HL-60 (cell line): ENCODE results near the gene FKBP11.

Experiments
- POLR2AphosphoS5 ChIP-seq: IDR thresholded peaks from 2 replicates; pipeline ENCODE4 v1.6.1; 2012; ENCODE audit warnings: low read depth
- TF ChIP-seq, protein P1 (sequence below): IDR thresholded peaks from one replicate; pipeline ENCODE4 v1.5.1; 2011; ENCODE audit warnings: low read length, control low read depth, inconsistent platforms; ENCODE audit not compliant: insufficient read depth
- TF ChIP-seq, protein P2 (sequence below): IDR thresholded peaks from 2 replicates; pipeline ENCODE4 v1.6.1; 2012; ENCODE audit warnings: low read depth; ENCODE audit not compliant: insufficient replicate concordance

DNA sequence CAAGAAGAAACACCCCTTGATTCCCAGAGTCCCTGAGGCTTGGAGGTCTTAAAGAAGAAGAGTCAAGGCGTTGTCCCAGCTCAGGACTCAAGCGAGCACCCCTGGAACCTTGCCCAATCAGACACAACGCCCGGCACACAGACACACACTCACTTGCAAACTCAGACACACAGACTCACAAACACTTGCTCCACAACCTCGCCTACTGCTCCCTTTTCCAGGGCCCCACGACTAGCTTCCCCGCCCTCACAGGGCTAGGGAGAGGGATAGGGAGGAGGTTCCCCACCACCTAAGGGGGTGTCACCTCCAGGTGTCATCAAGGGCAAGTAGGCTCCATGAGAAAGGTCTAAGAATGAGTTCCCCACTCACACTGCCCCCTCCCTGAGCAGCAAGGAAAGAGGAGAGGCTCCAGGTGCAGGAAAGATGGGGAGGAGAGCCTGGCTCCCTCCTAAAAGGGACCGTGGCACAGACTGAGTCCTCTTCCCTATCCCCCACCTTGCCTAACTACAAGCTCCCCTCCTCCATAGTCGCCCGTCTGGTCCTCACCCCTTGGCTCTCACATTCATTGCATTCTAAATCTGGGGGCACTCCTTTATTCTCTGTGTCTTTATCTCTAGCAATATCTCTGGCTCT lies 45.5 kb upstream of the FKBP11 start:
- TF ChIP-seq, protein P1, sequence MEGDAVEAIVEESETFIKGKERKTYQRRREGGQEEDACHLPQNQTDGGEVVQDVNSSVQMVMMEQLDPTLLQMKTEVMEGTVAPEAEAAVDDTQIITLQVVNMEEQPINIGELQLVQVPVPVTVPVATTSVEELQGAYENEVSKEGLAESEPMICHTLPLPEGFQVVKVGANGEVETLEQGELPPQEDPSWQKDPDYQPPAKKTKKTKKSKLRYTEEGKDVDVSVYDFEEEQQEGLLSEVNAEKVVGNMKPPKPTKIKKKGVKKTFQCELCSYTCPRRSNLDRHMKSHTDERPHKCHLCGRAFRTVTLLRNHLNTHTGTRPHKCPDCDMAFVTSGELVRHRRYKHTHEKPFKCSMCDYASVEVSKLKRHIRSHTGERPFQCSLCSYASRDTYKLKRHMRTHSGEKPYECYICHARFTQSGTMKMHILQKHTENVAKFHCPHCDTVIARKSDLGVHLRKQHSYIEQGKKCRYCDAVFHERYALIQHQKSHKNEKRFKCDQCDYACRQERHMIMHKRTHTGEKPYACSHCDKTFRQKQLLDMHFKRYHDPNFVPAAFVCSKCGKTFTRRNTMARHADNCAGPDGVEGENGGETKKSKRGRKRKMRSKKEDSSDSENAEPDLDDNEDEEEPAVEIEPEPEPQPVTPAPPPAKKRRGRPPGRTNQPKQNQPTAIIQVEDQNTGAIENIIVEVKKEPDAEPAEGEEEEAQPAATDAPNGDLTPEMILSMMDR, result no peak
- no peak for TF ChIP-seq POLR2AphosphoS5
- TF ChIP-seq, protein P2, sequence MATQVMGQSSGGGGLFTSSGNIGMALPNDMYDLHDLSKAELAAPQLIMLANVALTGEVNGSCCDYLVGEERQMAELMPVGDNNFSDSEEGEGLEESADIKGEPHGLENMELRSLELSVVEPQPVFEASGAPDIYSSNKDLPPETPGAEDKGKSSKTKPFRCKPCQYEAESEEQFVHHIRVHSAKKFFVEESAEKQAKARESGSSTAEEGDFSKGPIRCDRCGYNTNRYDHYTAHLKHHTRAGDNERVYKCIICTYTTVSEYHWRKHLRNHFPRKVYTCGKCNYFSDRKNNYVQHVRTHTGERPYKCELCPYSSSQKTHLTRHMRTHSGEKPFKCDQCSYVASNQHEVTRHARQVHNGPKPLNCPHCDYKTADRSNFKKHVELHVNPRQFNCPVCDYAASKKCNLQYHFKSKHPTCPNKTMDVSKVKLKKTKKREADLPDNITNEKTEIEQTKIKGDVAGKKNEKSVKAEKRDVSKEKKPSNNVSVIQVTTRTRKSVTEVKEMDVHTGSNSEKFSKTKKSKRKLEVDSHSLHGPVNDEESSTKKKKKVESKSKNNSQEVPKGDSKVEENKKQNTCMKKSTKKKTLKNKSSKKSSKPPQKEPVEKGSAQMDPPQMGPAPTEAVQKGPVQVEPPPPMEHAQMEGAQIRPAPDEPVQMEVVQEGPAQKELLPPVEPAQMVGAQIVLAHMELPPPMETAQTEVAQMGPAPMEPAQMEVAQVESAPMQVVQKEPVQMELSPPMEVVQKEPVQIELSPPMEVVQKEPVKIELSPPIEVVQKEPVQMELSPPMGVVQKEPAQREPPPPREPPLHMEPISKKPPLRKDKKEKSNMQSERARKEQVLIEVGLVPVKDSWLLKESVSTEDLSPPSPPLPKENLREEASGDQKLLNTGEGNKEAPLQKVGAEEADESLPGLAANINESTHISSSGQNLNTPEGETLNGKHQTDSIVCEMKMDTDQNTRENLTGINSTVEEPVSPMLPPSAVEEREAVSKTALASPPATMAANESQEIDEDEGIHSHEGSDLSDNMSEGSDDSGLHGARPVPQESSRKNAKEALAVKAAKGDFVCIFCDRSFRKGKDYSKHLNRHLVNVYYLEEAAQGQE, result no peak
